ENCODE measurements around the gene CPNE7.

The CPNE7 gene

DNA sequence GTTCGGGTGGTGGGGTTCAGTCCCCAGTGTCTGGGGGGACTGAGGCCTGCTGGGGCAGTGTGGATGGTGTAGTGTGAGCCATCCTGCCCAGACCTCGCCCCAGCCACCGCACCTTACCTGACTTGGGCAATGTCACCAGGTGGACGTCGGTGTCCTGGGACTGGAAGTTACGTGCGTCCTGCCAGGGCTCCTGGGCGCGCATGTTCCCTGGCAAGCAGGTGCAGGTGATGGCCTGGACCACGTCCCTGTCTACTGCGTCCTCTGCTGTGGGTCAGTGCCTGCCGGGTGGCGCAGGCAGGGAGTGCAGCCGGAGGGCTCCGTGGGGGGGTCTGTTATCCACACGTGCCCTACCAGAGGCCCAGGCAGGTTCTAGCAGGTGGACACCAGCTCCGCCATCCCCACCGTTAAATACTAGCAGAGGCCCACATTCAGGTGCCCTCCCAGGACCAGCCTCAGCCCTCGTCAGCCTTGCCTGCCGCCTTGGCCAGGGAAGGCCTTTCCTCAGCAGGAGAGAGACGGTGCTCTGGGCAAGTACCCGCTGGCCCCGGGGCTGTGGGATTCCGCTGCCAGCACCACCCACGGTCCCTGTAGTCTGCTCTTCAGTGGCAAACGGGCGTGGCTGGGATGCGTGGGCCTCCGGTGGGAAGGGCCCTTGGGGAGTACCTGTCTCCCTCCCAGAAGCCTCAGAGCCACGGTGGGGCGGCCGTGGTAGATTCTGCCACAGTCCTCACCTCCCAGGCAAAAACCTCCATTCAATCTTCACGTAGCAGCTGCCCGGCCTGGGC lies 29.8 kb downstream of the CPNE7 start:
- DNase-seq: no peak

DNA sequence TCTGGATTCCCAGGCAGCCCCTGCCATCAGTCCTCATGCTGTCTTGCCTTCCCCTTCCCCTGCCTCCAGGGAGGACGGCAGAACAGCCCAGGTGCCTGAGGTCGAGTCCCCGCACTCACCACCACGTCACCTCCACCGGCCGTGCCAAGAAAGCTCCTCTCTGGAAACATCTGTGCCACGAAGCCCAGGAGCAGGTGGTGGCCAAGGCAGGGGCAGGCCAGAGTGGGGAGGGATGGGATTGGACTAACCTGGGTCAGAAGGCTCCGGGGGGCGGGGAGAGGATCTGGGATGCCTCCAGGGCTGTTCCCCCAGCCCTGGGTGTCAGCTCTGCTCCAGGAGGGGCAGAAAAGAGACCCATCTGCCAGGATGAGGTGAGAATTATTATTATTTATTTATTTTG lies 30.4 kb downstream of the CPNE7 start:
- no peak for DNase-seq

DNA sequence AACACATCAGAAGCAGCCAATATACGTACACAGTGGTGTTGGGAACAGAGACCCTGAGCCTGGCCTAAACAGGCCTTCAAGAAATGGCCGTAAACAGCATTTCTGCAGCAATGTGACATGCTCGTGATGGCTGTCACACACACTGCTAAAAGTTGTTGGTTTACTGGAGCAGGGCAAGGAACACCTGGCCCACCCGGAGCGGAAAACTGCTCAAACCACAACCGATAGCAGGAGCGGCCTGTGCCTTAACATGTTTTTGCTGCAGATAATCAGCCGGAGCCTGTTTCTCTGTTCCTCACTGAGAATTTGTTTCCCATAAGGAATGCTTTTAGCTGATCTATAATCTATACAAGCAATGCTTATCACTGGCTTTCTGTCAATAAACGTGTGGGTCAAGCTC lies 31.9 kb downstream of the CPNE7 start:
- no peak for DNase-seq

DNA sequence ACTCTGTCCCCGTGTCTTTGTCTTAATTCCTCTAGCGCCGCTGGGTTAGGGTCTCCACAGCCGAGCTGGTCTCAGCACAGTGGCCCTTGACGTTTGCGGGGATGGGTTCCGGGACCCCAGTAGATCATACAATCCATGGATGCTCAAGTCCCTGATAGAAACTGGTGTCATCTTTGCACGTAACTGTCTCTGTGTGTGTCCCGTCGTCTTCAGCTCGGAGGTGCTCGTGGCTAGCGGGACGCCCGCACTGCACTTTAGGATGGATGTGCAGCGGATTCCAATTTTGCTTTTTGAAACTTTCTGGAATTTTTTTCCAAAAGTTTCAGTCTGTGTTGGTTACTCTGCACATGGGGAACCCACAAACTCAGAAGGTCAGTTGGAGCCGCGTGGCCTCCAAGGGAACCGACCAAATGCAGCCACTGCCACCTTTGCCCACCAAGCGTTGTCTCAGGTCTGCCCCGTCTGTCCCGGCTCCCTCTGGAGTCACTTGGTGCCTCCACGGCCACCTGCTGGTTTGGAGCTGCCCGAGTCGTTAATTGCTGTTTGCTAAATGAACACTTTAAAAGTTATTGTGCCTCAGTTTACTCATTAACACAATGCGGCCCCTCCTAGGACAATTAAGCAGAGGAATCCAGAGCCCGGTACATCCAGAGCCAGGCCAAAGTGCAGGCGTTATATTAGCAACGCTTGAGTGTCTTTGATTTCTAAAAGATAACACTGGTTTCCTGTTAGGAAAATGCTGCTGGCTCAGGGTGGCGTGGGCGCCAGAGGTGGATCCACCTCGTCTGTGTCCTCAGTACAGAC lies 32.6 kb downstream of the CPNE7 start:
- DNase-seq: no peak

DNA sequence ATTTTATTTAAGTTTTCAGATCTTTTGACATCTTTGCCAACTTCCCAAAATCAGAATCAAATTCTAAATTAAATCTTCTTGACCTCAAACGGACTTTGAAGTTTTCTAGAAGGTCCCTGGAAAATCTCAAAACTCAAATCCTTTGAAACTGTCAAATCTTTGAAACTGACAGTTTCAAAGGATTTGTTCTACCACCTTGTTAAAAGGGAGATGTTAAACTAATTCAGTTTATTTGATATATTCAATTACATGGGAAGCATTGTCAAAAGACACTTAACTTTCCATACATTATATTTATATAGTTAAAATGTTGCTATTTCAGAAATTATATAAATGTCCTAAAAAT lies 34.5 kb downstream of the CPNE7 start:
- no peak for DNase-seq

DNA sequence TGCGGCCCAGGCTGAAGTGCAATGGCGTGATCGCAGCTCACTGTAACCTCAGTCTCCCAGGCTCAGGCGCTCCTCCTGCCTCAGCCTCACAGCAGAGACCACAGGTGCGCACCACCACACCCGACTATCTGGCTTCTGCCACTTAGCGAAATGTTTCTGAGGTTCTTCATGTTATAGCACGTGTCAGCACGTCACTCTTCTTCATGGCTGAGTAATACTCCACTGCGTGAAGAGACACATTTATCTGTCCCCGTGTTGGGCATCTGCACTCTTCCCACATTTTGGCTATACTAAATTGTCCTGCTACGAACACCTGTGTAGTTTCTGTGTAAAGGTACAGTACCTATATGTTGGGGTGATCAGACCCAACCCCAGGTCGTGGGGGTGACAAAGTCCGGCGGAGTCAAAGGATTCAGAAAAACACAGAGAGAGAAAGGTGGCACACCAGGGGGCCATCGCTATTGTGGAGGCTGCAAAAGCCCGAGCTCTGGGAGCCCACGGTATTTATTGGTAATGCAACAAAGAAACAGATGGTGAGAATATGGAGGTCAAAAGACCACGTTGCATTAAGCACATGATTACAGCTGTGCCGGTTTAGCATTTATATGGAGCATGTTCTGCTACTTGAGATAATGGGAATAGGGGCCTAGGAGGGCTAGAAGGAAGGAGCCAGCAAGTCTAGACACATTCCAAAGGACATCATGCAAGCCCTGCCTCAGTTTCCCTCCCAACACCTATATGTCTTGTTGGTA lies 37.0 kb downstream of the CPNE7 start:
- DNase-seq: peak; percentile 41

DNA sequence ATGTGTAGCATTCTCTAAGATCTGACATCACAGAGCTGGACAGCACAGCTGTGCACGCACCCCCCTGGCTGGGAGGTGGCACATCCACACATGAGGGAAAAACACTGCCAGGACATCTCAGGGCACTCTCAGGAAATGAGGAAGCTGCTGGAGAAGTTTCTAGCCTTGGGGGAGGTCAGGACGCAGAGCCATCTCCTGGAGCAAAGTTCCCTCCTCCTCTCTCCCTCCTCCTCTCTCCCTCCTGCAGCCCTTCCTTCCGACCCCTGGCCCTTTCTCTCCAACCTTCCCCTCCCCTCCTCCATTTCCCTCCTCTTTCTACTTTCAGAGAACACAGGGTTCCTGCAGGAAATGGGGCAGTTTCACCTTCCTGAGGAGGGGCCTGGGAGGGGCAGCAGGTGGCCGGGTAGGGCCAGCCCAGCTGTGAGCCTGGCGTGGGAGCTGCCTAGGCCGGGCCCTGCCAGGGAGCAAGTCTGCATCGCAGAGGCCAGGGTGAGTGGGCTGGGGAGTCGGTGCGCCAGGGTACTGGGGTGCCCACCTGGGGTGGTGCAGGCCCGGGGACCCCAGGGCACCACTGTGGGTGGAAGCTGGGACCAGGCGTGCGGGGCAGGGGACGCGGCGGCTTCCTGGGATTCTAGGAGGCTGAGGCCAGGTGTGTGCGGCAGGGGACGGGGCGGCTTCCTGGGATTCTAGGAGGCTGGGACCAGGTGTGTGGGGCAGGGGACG lies 37.8 kb downstream of the CPNE7 start, which contains the start of gene DPEP1:
Gene DPEP1 (plus strand): TSS at position 412 of the 723 bp plus-strand sequence. CDS start 16,769 bp downstream, outside the sequence.
- peak; percentile 41 for DNase-seq

DNA sequence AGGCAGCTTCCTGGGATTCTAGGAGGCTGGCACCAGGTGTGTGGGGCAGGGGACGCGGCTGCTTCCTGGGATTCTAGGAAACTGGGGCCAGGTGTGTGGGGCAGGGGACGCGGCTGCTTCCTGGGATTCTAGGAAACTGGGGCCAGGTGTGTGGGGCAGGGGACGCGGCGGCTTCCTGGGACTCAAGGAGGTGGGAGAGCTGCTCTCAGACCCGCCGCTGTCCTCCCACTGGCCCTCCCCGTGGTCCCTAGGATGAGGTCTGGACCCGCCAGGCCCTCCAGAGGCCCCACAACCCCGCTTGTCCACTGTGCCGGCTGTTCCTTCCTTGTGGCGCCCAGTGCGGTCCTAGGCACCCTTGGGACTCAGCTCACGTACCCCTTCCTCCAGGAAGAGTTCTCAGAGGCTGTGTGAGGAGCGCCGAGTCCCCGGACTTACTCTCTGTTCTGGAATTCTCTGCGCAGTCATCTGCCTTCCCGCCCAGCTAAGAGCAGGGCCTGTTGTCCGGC lies 38.4 kb downstream of the CPNE7 start:
- DNase-seq: no peak

DNA sequence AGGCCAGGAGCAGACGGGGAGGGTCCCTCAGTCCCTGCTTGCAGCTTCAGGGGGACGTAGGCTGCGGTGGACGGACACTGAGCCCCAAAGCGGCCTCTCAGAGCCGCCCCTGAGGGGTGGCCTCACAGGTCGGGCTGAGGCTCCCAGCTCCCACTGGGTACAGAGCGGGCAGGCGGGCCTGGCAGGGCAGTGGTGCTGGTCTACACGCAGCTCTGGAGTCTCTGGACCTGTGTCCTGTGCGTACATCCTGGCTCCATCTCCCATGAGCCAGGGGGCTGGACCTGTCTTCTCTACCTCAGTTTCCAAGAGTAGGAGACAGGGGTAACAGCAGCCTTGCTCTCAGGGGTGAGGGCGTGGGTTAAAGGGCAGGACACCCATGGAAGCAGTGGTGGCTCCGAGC lies 39.6 kb downstream of the CPNE7 start:
- DNase-seq: no peak

DNA sequence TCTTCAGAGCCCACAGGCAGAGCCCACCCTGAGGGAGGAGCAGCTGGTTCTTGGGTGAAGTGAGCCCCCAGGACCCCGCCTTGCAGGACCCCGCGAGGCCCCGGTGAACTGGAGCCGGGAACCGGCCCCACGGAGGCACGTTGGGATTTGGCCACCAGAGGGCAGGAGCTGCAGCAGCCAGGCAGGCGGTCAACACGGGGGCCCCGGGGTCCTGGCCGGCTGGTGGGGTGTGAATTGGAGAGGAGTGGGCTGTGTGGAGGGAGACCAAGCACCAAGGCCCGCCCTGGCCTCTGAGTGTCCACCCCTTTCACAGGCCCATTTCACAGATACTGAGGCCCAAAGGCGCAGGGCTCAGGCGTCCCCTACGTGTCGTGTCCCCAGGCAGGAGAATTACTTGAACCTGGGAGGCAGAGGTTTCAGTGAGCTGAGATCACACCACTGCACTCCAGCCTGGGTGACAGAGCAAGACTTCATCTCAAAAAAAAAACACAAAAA lies 40.1 kb downstream of the CPNE7 start:
- no peak for DNase-seq

DNA sequence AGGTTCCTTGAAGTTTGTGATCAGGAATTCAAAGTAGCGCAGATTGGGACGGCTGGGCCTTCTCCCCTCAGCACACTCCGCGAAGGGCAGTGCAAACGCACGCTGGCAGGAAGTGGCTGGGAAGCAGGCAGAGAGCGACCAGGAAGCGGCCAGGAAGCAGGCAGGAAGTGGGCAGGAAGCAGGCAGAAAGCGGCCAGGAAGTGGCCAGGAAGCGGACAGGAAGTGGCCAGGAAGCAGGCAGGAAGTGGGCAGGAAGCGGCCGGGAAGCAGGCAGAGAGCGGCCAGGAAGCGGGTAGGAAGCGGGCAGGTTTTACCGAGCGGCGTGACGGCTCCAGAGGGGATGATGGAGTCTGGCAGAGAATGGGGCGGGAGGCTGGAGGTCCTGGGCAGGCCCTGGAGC lies 41.1 kb downstream of the CPNE7 start:
- DNase-seq: no peak

DNA sequence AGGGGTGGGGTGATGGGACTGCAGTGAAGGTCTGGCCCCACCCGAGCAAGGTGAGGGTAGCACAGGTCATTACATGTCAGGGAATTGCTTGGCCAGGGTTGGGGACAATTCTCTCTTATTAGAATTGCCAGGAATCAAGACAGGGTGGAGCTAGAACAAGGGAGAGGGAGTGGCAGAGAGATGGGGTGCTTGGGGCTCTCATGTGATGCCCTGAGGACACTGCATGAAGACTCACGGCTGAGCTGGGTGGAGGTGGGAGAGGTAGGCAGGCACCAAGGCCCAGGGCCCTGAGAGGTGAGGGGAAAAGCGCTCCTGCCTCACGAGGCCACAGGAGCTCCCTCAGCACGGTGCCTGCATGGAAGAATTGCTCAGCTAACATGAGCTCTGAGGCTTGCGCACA lies 41.5 kb downstream of the CPNE7 start:
- no peak for DNase-seq

DNA sequence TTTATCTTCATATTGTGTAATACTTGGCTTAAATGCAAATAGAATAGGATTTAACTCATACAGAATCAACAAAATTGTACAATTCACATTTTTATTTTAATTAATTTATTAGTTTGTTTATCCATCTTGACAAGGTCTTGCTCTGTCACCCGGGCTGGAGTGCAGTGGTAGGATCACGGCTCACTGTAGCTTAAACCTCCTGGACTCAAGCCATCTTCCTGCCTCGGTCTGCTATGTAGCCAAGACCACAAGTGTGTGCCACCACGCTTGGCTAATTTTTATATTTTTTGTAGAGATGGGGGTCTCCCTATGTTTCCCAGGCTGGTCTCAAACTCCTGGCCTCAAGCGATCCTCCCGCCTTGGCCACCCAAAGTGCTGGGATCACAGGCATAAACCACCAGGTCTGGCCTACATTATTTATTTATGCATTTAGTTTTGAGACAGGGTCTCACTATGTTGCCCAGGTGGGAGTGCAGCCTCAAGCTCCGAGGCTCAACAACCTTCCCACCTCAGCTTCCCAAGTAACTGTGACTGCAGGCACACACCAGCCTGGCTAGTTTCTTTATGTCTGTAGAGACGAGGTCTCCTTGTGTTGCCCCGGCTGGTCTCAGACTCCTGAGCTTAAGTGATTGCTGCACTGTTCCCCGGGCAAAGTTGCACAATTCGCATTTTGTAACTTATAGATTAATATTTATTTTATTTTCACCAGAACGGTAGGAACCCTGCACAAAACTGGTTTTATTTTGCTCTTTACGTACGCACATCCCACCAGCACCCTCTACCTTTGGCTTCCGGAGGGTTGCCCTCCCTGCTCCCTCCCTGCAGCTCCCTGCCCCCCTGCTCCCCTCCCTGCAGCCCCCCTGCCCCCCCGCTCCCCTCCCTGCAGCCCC lies 42.8 kb downstream of the CPNE7 start:
- no peak for DNase-seq

DNA sequence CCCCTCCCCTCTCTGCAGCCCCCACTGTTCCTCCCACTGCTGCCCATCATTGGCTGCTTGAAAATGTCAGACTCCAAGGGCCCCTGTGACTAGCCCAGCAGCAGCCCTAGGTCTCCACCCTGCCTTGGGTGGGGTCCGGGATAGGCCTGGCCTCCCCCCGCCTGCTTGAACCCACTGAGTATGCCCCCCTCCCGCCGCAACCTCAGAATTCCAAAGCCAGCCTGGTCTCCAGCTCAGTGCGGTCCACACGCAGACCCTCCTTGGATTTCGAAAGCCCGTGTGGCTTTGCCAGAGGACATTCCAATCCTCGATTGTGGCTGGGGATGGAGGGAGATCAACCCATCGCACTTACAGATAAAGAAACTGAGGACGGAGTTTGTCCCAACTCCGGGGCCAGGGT lies 44.3 kb downstream of the CPNE7 start:
- no peak for DNase-seq

DNA sequence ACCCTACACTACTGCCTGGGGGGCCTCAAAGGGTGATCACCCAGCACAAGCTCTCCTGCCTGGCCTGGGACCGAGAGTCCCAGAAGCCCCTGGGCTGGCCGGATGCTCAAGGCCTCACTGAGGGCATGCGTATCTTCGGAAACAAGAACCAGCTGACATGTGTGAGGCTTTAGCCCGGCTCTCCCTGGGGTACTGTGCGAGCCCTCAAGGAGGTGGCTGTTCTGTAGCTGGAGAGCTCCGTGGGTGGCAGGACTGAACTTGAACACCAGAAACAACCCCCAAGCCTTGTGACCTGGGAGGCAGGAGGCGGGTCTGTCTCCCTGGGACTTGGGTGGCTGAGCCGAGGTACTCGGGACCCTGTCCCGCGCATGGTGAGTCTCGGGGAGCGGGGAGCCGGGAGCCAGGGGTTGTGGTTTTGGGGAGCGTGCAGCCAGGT lies 44.9 kb downstream of the CPNE7 start:
- no peak for DNase-seq

DNA sequence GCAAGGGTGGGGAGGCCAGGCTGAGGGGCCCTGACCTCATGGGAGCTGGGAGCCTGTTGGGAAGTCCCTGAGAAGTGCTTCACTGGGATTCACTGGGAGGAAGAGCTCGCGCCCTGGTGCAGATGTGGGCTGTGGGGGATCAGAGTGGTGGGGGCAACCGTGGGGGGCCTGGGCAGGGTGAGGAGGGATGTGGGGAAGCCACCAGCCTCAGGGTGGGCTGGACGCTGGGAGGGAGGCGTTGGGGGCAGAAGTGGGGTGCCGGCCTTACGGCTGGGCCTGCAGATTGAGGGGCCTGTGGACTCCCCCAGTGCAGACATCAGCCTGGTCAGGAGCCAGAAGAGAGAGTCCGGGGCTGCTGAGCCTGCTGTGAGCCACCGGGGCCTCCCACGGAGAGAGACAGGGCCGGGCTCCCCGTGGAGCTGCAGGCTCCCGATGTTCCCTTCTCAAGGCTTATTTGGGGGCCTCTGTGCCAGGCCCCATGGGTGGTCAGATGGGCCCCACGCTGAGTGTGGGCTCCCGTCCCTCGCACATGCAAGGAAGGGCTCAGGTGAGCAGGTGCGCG lies 45.7 kb downstream of the CPNE7 start:
- no peak for DNase-seq

DNA sequence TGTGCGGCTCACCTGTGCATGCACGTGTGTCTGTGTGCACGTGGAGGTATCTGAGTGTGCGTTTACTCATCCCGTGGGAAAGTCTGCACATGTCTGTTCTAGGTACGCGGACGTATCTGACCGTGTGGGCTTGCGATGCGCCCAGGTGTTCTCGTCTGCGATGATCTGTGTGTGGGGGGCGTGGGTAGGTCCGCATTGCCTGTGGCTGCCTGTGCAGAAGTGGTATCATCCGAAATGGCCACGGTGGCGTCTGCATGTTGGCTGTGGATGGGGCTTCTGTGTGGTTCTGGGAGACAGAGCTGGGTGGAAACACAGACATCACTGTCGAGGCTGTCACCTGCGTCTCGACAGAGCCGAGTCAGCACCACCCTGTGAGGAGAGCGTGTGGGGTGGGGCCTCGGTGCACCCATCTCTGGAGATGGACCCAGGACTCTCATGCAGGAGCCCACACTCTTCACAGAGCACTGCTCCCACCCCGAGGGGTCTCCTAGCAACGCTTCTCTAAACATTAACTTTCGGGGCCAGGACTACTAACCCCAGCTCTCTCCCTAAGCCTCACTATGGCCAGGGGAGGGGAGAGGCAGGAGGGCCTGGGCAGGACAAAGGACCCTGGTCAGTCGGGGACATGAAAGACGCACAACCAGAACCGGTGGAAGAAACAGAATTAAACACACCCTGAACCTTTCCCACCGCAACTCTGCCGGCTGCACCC lies 46.3 kb downstream of the CPNE7 start:
- no peak for DNase-seq

DNA sequence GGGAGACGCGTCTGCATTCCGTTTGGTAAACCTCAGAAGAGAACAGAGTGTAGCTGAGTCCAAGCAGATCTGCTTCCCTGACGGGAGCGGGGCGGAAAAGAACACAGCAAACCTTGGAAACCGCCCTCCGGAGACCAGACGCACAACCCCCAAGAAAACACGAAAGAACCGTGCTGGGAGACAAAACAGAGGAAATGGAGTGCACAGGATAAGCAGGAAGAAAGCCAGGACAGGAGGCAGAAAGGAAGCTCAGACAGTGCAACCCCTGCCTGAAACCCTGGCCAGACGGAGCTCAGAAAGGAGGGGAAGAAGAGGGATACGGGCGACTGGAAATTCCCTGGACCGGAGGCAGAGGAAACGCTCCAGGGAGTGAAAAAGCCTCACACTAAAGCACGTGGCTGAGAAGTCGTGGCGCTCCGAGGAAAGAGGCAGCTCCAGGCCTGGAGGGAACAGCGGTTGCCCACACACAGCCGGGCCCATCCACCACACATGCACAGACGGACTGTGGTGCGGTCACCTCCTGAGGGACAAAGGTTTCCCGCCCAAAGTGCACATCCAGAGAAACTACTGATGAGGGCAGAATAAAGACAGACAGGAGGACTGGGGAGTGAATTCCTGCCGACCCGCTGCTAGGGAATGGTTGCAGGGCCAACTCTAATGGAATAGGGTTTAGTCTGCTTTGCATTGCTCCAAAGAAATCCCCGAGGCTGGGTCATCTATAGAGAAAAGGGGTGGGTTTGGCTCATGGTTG lies 48.1 kb downstream of the CPNE7 start:
- no peak for DNase-seq

Data from NCI-H2227 treated with DMSO at 0.1 percent for 48 hours (cell line).